Activated CD8-positive, alpha-beta T cell treated with anti-CD3 and anti-CD28 coated beads for 36 hours (primary cell): ENCODE data around the gene SEPTIN11. TPM values are rescaled to one million over a fixed set of nuclear protein-coding genes. Genes with fewer than 3 reads are reported as not detected.
A peak's percentile ranks its signal among the peaks of the same experiment; 100 is the strongest.

Source experiments
- ATAC-seq: fragments of 200-7000 bp; cut with Tn5 transposase; one replicate; pipeline ENCODE4 v1.10.0; 2021; ENCODE audit warnings: mild to moderate bottlenecking, moderate library complexity
- CTCF ChIA-PET: fragments of 350-600 bp; sonication (Branson Sonifier 250); formaldehyde crosslinking; loops from one replicate; lab custom pipeline; 2021; ENCODE audit warnings: antibody characterized with exemption; lab: Charles Lee
- POLR2A ChIA-PET: fragments of 350-600 bp; sonication (Branson Sonifier 250); formaldehyde crosslinking; loops from one replicate; lab custom pipeline; 2021; ENCODE audit warnings: antibody characterized with exemption; lab: Charles Lee
- DNase-seq: peaks from one replicate; pipeline ENCODE4 v3.0.0-alpha.2; 2020
- H3K27ac Mint-ChIP-seq: one replicate; pipeline ENCODE4 v1.8.0; 2021; ENCODE audit warnings: mild to moderate bottlenecking, mixed read lengths
- H3K27me3 Mint-ChIP-seq: one replicate; pipeline ENCODE4 v1.8.0; 2021; ENCODE audit warnings: mixed read lengths
- H3K36me3 Mint-ChIP-seq: one replicate; pipeline ENCODE4 v1.8.0; 2021; ENCODE audit warnings: low read depth, mixed read lengths
- H3K4me1 Mint-ChIP-seq: one replicate; pipeline ENCODE4 v1.8.0; 2021; ENCODE audit warnings: low read depth, mixed read lengths
- H3K4me3 Mint-ChIP-seq: one replicate; pipeline ENCODE4 v1.8.0; 2021; ENCODE audit warnings: mild to moderate bottlenecking, moderate library complexity, mixed read lengths
- H3K9me3 Mint-ChIP-seq: one replicate; pipeline ENCODE4 v1.8.0; 2021; ENCODE audit warnings: mixed read lengths
- CTCF ChIP-seq: fragments of 200-600 bp; IDR thresholded peaks from one replicate; pipeline ENCODE4 v1.8.0; 2022; ENCODE audit warnings: antibody characterized with exemption, mild to moderate bottlenecking
- intact Hi-C: fragments of 100-400 bp; cut with micrococcal nuclease; formaldehyde crosslinking; loops from one replicate; pipeline ENCODE4 v1.10.0; 2022
- total RNA-seq, 2 experiments: library from RNA; stranded (reverse); gene quantifications; one replicate each; pipeline ENCODE4 v1.2.3, GENCODE V29; 2021

The SEPTIN11 gene
- total RNA-seq, 2 experiments from 2014 or later: 38.6 to 43.3 TPM

DNA sequence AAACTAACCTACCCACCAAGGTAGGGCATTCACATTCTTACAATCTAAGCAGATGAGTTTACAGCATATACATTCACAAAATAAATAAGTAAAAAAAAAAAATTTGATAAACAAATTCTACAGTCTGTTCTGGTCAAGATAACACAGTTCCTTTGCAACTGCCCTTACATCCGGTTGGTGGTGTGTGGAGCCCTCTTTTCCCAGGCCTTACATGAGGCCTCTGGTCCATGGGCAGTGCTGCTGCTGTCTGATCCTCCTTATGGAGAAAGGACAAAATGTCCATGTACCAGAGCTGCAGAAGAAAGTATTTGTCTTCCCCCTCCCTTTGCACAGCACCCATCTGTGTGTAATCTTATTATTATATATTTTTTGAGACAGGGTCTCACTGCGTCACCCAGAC is 2.2 kb upstream of the SEPTIN11 start:
- H3K27me3 Mint-ChIP-seq: peaks cover 2% of the 10 kb centered on the region
- H3K36me3 Mint-ChIP-seq: peaks cover 6% of the 10 kb centered on the region
- ChIA-PET POLR2A (no interaction called here), CTCF (interaction anchor here (0.6 kb wide), 1 partner anchor 102 kb away, joined by 3 read pairs; no protein-coding TSS in a partner anchor)
- intact Hi-C loops: no loop called here
- no peaks in the 10 kb centered on the region for H3K9me3 Mint-ChIP-seq
- no peak for TF ChIP-seq CTCF
- no peak overlapping the region for H3K4me3 Mint-ChIP-seq
- H3K4me1 Mint-ChIP-seq: peaks cover 17% of the 10 kb centered on the region
- no peak for DNase-seq
- no peak overlapping the region for H3K27ac Mint-ChIP-seq
- no peak for ATAC-seq

DNA sequence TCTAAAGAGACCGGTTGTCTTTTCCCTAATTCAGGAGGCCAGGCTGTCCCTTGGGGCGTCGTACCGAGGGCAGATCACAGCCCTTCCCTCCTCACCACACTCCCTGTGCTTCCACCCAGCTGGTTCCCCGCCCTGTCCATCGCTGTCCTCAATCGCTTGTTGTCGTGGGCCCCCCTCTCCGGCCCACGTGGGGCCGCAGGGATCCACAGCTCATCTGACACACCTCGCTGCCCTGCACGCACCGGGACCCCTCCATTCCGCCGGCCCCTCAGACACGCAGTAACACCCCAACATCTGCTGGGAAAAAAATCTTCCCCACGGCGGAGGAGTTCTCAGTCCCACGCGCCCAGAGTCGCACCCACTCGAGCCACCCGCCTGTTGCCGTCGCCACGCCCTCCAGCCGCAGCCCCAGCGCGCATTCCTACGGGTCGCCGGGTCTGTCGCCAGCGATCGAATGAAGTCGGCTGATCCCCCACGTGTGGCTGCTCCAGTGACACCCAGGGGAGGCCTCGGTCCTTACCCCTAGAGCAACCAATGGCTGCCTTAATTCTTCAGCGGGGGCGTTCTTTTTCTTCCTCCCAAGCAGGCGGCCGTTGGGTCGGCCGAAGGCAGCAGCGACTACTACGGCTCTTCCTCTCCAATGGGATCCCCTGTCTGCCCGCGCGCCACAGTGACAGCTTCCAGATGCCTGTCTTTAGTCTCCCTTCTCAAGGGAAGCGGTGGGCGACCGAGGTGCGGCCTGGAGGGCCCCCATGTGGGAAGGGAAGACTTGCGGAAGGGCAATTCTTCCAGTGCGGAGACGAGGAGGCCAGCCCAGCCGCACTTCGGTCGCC is 893 bp upstream of the SEPTIN11 start:
- H3K4me3 Mint-ChIP-seq: peak overlapping the region; percentile 88
- peaks cover 6% of the 10 kb centered on the region for H3K36me3 Mint-ChIP-seq
- H3K27me3 Mint-ChIP-seq: peaks cover 2% of the 10 kb centered on the region
- DNase-seq (peak; percentile 83), ATAC-seq (peak; percentile 63)
- H3K27ac Mint-ChIP-seq: peak overlapping the region; percentile 74
- CTCF ChIA-PET: interaction anchor here (1.4 kb wide), 1 partner anchor 254 kb away, joined by 3 read pairs; no protein-coding TSS in a partner anchor
- no peak for TF ChIP-seq CTCF
- H3K9me3 Mint-ChIP-seq: no peaks in the 10 kb centered on the region
- intact Hi-C loops: loop anchor here (2.0 kb wide), 1 partner anchor 40 kb away; no protein-coding TSS in a partner anchor
- H3K4me1 Mint-ChIP-seq: peaks cover 19% of the 10 kb centered on the region
- POLR2A ChIA-PET: interaction anchor here (1.0 to 2.0 kb wide), 7 partner anchors 11 to 100 kb away, joined by 3 to 6 read pairs (median 3); no protein-coding TSS in a partner anchor

DNA sequence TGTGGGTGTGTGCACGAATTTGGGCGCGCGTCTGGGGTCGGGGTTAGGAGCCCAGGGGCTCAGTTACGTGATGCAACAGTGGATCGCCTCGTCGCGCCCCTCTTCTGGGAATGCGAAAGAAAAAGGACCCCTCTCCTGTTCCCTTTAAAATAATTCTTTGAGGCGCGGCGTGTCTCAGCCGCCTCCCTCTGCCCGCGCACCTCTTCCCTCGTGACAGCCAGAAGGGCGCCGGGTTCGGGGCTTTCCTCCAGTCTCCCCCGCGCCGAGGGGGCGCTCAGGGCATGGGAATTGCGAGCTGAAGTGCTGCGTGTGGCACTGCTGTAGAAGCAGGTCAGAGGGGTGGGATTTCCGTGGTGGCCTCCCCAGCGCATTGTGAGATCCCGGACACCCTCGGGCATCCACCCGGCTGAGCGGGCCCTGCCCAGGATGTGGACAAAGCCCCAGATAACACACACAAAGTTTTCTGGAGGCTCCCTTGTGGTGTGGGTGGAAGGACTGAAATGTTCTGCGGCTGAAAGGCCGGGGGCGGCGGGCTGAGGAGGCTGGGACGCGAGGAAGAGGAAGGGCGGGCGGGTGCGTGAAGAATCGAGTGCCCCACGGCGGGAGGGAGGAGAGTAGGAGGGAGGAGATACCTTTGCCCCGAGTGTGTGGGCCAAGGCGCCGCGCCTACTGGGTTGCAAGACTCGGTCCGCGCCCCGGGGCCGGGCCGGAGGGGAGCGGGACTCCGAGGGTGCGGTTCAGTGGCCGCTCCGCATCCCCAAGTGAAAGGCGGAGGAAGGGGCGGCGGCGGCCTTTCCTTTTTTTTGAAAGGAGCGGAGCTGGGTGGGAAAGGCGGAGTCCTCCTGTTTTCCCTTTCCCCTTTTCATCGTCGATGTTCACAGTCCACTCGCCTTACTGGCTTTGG is 752 bp downstream of the SEPTIN11 start:
- H3K27ac Mint-ChIP-seq: peak overlapping the region; percentile 84
- H3K4me1 Mint-ChIP-seq: peaks cover 19% of the 10 kb centered on the region
- no peak for TF ChIP-seq CTCF
- ChIA-PET POLR2A (interaction anchor here (0.9 to 2.0 kb wide), 10 partner anchors 10 to 125 kb away, joined by 3 to 6 read pairs (median 3); no protein-coding TSS in a partner anchor), CTCF (interaction anchor here (3.5 kb wide), 1 partner anchor 94 kb away, joined by 16 read pairs; no protein-coding TSS in a partner anchor)
- H3K36me3 Mint-ChIP-seq: peaks cover 6% of the 10 kb centered on the region
- DNase-seq (peak; percentile 74), ATAC-seq (peak; percentile 35)
- H3K4me3 Mint-ChIP-seq: peak overlapping the region; percentile 88
- intact Hi-C loops: no loop called here
- H3K9me3 Mint-ChIP-seq: no peaks in the 10 kb centered on the region
- peaks cover 2% of the 10 kb centered on the region for H3K27me3 Mint-ChIP-seq

GRCh38 chr4:76950956-76951671 is 1.6 kb downstream of the SEPTIN11 start:
- Mint-ChIP-seq H3K27ac (no peak overlapping the region), H3K4me1 (peaks cover 19% of the 10 kb centered on the region), H3K27me3 (peaks cover 2% of the 10 kb centered on the region), H3K9me3 (no peaks in the 10 kb centered on the region), H3K4me3 (peak overlapping the region; percentile 88), H3K36me3 (peaks cover 8% of the 10 kb centered on the region)
- TF ChIP-seq CTCF: no peak
- DNase-seq (peak; percentile 34), ATAC-seq (no peak)
- ChIA-PET POLR2A (interaction anchor here (0.9 to 1.5 kb wide), 4 partner anchors 10 to 92 kb away, joined by 3 to 6 read pairs (median 3); no protein-coding TSS in a partner anchor), CTCF (interaction anchor here (3.5 kb wide), 1 partner anchor 93 kb away, joined by 16 read pairs; no protein-coding TSS in a partner anchor)
- intact Hi-C loops: no loop called here
